OCI-LY3 (cell line): ENCODE results near the gene CAMSAP2.

Experiments
- CTCF ChIP-seq: fragments of 200-600, 300-600 bp; sonication (generic); IDR thresholded peaks from 2 replicates; pipeline ENCODE4 v1.5.1; 2014; ENCODE audit warnings: antibody characterized with exemption, low read length, low read depth
- EZH2phosphoT487 ChIP-seq: fragments of 200-600 bp; shearing (Covaris generic); IDR thresholded peaks from 2 replicates; pipeline ENCODE4 v1.6.1; 2018; ENCODE audit warnings: antibody characterized with exemption, mixed run types, low read depth

DNA sequence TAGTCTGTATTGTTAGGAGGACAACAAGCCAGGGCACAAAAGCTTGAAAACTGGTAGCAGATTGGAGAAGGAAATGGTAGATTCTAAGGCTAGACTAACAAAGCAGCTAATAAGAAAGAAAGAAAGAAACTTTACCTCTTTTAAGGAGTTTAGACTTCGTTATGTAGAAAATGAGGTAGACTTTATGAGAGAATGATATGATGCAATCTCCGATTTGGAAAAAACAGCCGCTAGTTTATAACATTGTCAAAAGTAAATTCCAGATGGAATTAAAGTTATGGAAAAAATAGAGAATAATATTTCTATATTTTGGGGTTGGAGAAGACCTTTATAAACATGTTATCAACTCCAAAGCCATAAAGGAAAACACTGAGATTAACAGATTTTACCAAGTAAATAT is 67.0 kb downstream of the CAMSAP2 start:
- no peak for TF ChIP-seq EZH2phosphoT487
- no peak for TF ChIP-seq CTCF
